Measurements from ENCODE around the gene MDFIC2.
A peak's percentile ranks its signal among the peaks of the same experiment; 100 is the strongest.
"Not testable (repeated sequence)": the region's sequence is repeated elsewhere in the genome, so short reads cannot be mapped to it uniquely, and the experiment has no call there.

MDFIC2 gene

GRCh38 chr3:70312336-70312735 lies at the start of gene MDFIC2:
Gene MDFIC2, minus strand, starts transcription at chr3:70312638. Its CDS starts 665 bp downstream, at chr3:70311973.
- DNase-seq: no peak

- no peak for DNase-seq
Measured at GRCh38 chr3:70360979-70361760, 48.7 kb upstream of the MDFIC2 start.

- DNase-seq: no peak
Measured at GRCh38 chr3:70359711-70360110, 47.3 kb upstream of the MDFIC2 start.

GRCh38 chr3:70358978-70359580 lies 46.6 kb upstream of the MDFIC2 start:
- no peak for DNase-seq

GRCh38 chr3:70352215-70352614 lies 39.8 kb upstream of the MDFIC2 start:
- no peak for DNase-seq

GRCh38 chr3:70342149-70342548 lies 29.7 kb upstream of the MDFIC2 start:
- DNase-seq: no peak

- not testable (repeated sequence) for DNase-seq
Measured at GRCh38 chr3:70336885-70337284, 24.4 kb upstream of the MDFIC2 start.

- DNase-seq: no peak
Measured at GRCh38 chr3:70333080-70333479, 20.6 kb upstream of the MDFIC2 start.

- no peak for DNase-seq
Measured at GRCh38 chr3:70315021-70315420, 2.6 kb upstream of the MDFIC2 start.

GRCh38 chr3:70310809-70311208 lies 1.6 kb downstream of the MDFIC2 start:
- DNase-seq: no peak

GRCh38 chr3:70309591-70309990 lies 2.8 kb downstream of the MDFIC2 start:
- DNase-seq: no peak

GRCh38 chr3:70308760-70309159 lies 3.7 kb downstream of the MDFIC2 start:
- no peak for DNase-seq

GRCh38 chr3:70306736-70307135 lies 5.7 kb downstream of the MDFIC2 start:
- no peak for DNase-seq

GRCh38 chr3:70298385-70298784 lies 14.1 kb downstream of the MDFIC2 start:
- no peak for DNase-seq

- DNase-seq: no peak
Measured at GRCh38 chr3:70291097-70291482, 21.3 kb downstream of the MDFIC2 start.

GRCh38 chr3:70290431-70291096 lies 21.9 kb downstream of the MDFIC2 start:
- not testable (repeated sequence) for DNase-seq

- DNase-seq: peak; percentile 6
Measured at GRCh38 chr3:70281663-70282062, 30.8 kb downstream of the MDFIC2 start.

GRCh38 chr3:70277304-70277703 lies 35.1 kb downstream of the MDFIC2 start:
- no peak for DNase-seq

GRCh38 chr3:70276901-70277300 lies 35.5 kb downstream of the MDFIC2 start:
- no peak for DNase-seq

- DNase-seq: no peak
Measured at GRCh38 chr3:70273492-70273891, 38.9 kb downstream of the MDFIC2 start.

GRCh38 chr3:70272798-70273197 lies 39.6 kb downstream of the MDFIC2 start:
- DNase-seq: no peak

- no peak for DNase-seq
Measured at GRCh38 chr3:70264122-70264780, 48.2 kb downstream of the MDFIC2 start.

GRCh38 chr3:70261283-70261682 lies 51.2 kb downstream of the MDFIC2 start:
- no peak for DNase-seq

- no peak for DNase-seq
Measured at GRCh38 chr3:70256566-70256965, 55.9 kb downstream of the MDFIC2 start.

Measured in 8988T (cell line).